Body of pancreas (tissue), 4 donors: ENCODE data around the gene HLA-DQB2.

Source experiments
- CTCF ChIP-seq, 7 experiments: fragments of 450-650 bp in 4 of 7; fragments of 200-600 bp in 3 of 7; sonication (generic) in 3 of 7; IDR thresholded peaks; one replicate each; pipeline ENCODE4 v1.5.1; 2016 to 2019; ENCODE audit warnings: antibody characterized with exemption in 7 of 7
- POLR2A ChIP-seq, 3 donors: fragments of 450-650 bp; IDR thresholded peaks; one replicate each; pipeline ENCODE4 v1.6.1; 2016; ENCODE audit warnings: antibody characterized with exemption in 3 of 3, mild to moderate bottlenecking in 2 of 3

GRCh38 chr6:32775071-32775470 lies 11.7 kb upstream of the HLA-DQB2 start:
- TF ChIP-seq CTCF (IDR thresholded peaks at IDR 0.05) = no peak
- TF ChIP-seq POLR2A (IDR thresholded peaks at IDR 0.05) = no peak
